ENCODE data around the gene CDKN2AIP. TPM values are rescaled to one million over a fixed set of nuclear protein-coding genes. Genes with fewer than 3 reads are reported as not detected.

CDKN2AIP gene
- total and polyA plus RNA-seq, 2 donors (not counting 1 experiment from before 2014, with no cell fraction given): 13.6 to 36.0 TPM

- Mint-ChIP-seq H3K27ac (no peak overlapping the region), H3K9me3 (ENCODE audit: insufficient read depth) (no peaks in the 10 kb centered on the region), H3K4me3 (peak overlapping the region; percentile 42), H3K27me3 (peaks cover 4% of the 10 kb centered on the region), H3K4me1 (peaks cover 24% of the 10 kb centered on the region)
- no peak for TF ChIP-seq EZH2 (IDR thresholded peaks at IDR 0.05; ENCODE audit: borderline replicate concordance, insufficient read depth, low read depth, low read length, poor library complexity, severe bottlenecking)
- no peak for TF ChIP-seq CTCF (IDR thresholded peaks at IDR 0.05)
- H3K79me2 ChIP-seq (ENCODE audit: control insufficient read depth, insufficient read depth, low read length): no peaks in the 10 kb centered on the region
- H3K4me3 ChIP-seq (ENCODE audit: control extremely low read depth in 1 of 5, extremely low read depth in 1 of 5, insufficient read depth in 1 of 5, low read depth in 2 of 5, low read length in 4 of 5): no peak overlapping the region
- CTCF ChIA-PET: interaction anchor here (1.3 kb wide), 1 partner anchor 44 kb away, joined by 3 read pairs; the partner anchor contains the start of gene CDKN2AIP
- WGBS (ENCODE audit: insufficient coverage): no CpG with 5 or more reads among the region's 5 CpGs
- DNase-seq (no peak), ATAC-seq (ENCODE audit: low read depth) (no peak)
- no peak overlapping the region for H3K27ac ChIP-seq (ENCODE audit: low read length in 2 of 2)
- H3K9me3 ChIP-seq (ENCODE audit: control extremely low read depth in 1 of 3, control insufficient read depth in 2 of 3, insufficient read depth in 1 of 3, low read length in 2 of 3): peaks cover 0 to 6% (median 0%) of the 10 kb centered on the region in 3 donors
- H3K9ac ChIP-seq (ENCODE audit: low read length): no peak overlapping the region
- H3K36me3 ChIP-seq (replicated peaks in 1 of 2; ENCODE audit: control extremely low read depth in 1 of 2, control insufficient read depth in 1 of 2, extremely low read depth in 1 of 2, insufficient read depth in 2 of 2, low read length in 1 of 2): no peaks in the 10 kb centered on the region
- H3K4me1 ChIP-seq (ENCODE audit: control insufficient read depth in 2 of 2, insufficient read depth in 2 of 2, low read length in 2 of 2): peaks cover 12 to 23% of the 10 kb centered on the region in 2 donors
- H4K20me1 ChIP-seq (ENCODE audit: control insufficient read depth, insufficient read depth, low read length, poor library complexity, severe bottlenecking): no peaks in the 10 kb centered on the region
- no peak overlapping the region for H3K4me2 ChIP-seq (replicated peaks; ENCODE audit: low read depth, low read length, poor library complexity, severe bottlenecking)
- intact Hi-C loops (cut with micrococcal nuclease): no loop called here
- H2AFZ ChIP-seq (ENCODE audit: insufficient read depth, low read depth, low read length, poor library complexity, severe bottlenecking): no peak overlapping the region
- peaks cover 0 to 9% (median 2%) of the 10 kb centered on the region in 4 experiments for H3K27me3 ChIP-seq (replicated peaks in 1 of 4; ENCODE audit: control extremely low read depth in 1 of 4, control insufficient read depth in 3 of 4, insufficient read depth in 4 of 4, low read length in 3 of 4)
- POLR2A ChIA-PET: no interaction called here
These were observed 44.4 kb upstream of the CDKN2AIP start for GRCh38 chr4:183400035-183400434.

GRCh38 chr4:183401473-183401872 lies 43.0 kb upstream of the CDKN2AIP start:
- no peaks in the 10 kb centered on the region for H3K79me2 ChIP-seq (ENCODE audit: control insufficient read depth, insufficient read depth, low read length)
- H3K36me3 ChIP-seq (replicated peaks in 1 of 2; ENCODE audit: control extremely low read depth in 1 of 2, control insufficient read depth in 1 of 2, extremely low read depth in 1 of 2, insufficient read depth in 2 of 2, low read length in 1 of 2): no peaks in the 10 kb centered on the region
- intact Hi-C loops (cut with micrococcal nuclease): no loop called here
- no peaks in the 10 kb centered on the region for H3K27me3 Mint-ChIP-seq
- no peak for ATAC-seq (ENCODE audit: low read depth)
- no peak overlapping the region for H3K27ac Mint-ChIP-seq
- no peak overlapping the region for H2AFZ ChIP-seq (ENCODE audit: insufficient read depth, low read depth, low read length, poor library complexity, severe bottlenecking)
- peaks cover 0 to 6% (median 0%) of the 10 kb centered on the region in 3 donors for H3K9me3 ChIP-seq (ENCODE audit: control extremely low read depth in 1 of 3, control insufficient read depth in 2 of 3, insufficient read depth in 1 of 3, low read length in 2 of 3)
- peaks cover 8 to 19% of the 10 kb centered on the region in 2 donors for H3K4me1 ChIP-seq (ENCODE audit: control insufficient read depth in 2 of 2, insufficient read depth in 2 of 2, low read length in 2 of 2)
- TF ChIP-seq CTCF (IDR thresholded peaks at IDR 0.05) (no peak), EZH2 (IDR thresholded peaks at IDR 0.05; ENCODE audit: borderline replicate concordance, insufficient read depth, low read depth, low read length, poor library complexity, severe bottlenecking) (no peak)
- ChIA-PET CTCF (no interaction called here), POLR2A (no interaction called here)
- peaks cover 0 to 9% (median 2%) of the 10 kb centered on the region in 4 experiments for H3K27me3 ChIP-seq (replicated peaks in 1 of 4; ENCODE audit: control extremely low read depth in 1 of 4, control insufficient read depth in 3 of 4, insufficient read depth in 4 of 4, low read length in 3 of 4)
- no peaks in the 10 kb centered on the region for H4K20me1 ChIP-seq (ENCODE audit: control insufficient read depth, insufficient read depth, low read length, poor library complexity, severe bottlenecking)
- no peaks in the 10 kb centered on the region for H3K9me3 Mint-ChIP-seq (ENCODE audit: insufficient read depth)
- H3K4me1 Mint-ChIP-seq: peaks cover 20% of the 10 kb centered on the region
- no peak overlapping the region for H3K4me3 ChIP-seq (ENCODE audit: control extremely low read depth in 1 of 5, extremely low read depth in 1 of 5, insufficient read depth in 1 of 5, low read depth in 2 of 5, low read length in 4 of 5)
- no peak overlapping the region for H3K4me2 ChIP-seq (replicated peaks; ENCODE audit: low read depth, low read length, poor library complexity, severe bottlenecking)
- H3K27ac ChIP-seq (ENCODE audit: low read length in 2 of 2): no peak overlapping the region
- no peak for DNase-seq
- no peak overlapping the region for H3K9ac ChIP-seq (ENCODE audit: low read length)
- no peak overlapping the region for H3K4me3 Mint-ChIP-seq
- WGBS (ENCODE audit: insufficient coverage): 78% methylated on average over 1 of the region's 4 CpGs
